ENCODE measurements around the gene IMP3. TPM values are rescaled to one million over a fixed set of nuclear protein-coding genes. Genes with fewer than 3 reads are reported as not detected.
A peak's percentile ranks its signal among the peaks of the same experiment; 100 is the strongest.

IMP3 gene
- total RNA-seq, 2 donors from 2014 or later: 125 to 277 TPM

DNA sequence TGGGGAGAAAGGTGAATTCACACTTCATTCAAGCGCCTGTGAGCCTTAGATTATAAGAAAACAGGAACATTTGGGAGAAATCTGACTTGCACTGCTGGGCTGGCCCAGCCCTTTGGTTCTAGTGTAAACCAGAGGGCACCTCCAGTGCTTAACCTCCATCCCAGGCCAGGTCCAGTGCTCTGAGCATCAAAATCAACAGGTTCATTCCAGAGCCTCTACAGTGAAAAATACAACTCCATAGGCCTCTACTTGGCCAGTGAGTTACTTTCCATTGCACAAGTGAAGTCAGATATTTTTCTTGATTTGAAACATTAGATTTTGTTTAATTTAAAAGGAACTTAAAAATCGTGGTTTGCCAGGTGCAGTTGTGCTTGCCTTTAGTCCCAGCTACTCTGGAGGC is 17.5 kb downstream of the IMP3 start:
- intact Hi-C loops (cut with DNase I): loop anchor here (5.0 kb wide), 1 partner anchor 90 kb away; no protein-coding TSS in a partner anchor
- TF ChIP-seq POLR2AphosphoS5 (IDR thresholded peaks at IDR 0.05): no peak
- no peak overlapping the region for H3K4me3 ChIP-seq
- peaks cover 3% of the 10 kb centered on the region for H3K4me1 ChIP-seq (replicated peaks)
- H3K36me3 ChIP-seq: no peaks in the 10 kb centered on the region
- no peaks in the 10 kb centered on the region for H3K27me3 ChIP-seq (replicated peaks; ENCODE audit: insufficient read depth)
- no peak overlapping the region for H3K27ac ChIP-seq
- WGBS: 74% methylated on average over 2 of the region's 2 CpGs
- DNase-seq (ENCODE audit: low spot score): no peak
- no peaks in the 10 kb centered on the region for H3K9me3 ChIP-seq

DNA sequence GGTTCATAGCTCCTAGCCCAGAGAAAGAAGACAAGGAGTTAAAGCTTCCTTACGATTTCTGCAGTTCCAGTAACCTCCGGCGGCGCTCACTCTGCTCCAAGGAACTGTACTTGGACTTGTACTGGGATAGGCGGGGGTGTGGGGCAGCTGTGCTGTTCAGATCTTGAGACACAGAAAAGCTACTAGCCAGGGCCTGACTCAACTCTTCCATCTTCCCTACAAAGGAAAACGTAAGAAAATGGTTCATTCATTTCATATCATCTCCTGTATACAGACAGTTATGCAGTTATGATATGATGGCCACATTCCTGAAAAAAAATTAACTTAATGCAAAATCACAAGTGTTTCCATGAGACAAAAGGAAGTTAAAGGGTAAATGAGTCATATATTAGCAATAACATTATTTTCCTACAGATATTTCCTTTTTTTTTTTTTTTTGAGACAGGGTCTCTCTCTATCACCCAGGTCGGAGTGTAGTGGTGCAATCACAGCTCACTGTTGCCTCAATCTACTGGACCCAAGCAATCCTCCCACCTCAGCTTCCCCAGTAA is 19.1 kb downstream of the IMP3 start:
- intact Hi-C loops (cut with DNase I): loop anchor here (5.0 kb wide), 1 partner anchor 89 kb away; no protein-coding TSS in a partner anchor
- WGBS: 57% methylated on average over 7 of the region's 7 CpGs
- peak; percentile 31 for DNase-seq (ENCODE audit: low spot score)

DNA sequence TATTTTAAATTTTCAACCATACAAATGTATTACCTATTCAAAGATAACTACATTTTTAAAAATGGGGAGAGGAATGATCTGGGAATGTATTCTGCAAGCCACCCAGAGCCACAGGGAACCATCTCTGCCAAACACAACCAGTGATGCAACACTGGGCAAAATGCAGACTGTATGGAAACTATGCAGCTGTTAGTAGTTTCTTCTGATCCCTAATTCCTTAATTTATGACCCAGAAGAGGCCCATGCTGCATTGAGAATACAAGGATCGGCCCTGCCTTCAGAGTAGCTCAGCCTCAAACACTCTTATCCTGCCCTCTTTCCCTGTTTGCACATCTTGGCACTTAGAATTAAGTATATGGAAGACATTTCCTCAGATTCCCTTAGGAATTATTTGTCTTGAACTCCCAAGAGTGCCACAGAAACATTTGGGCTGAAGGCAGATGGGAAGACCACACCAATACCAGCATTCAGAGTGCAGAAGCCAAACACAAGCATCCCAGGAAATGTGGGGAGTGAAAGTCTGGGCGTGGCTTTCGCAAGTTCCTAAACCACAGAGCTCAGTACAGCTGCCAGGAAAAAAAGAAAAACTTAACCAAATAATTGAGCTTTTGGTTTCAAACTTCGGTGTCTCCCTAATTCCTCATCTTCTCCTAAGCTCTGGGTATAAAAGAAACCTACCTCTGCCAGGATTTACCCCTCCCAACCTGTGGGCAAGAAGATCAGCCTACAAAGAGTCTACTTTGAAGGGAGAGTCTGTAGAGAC is 19.8 kb downstream of the IMP3 start:
- intact Hi-C loops (cut with DNase I): loop anchor here (5.0 kb wide), 1 partner anchor 88 kb away; no protein-coding TSS in a partner anchor
- no peaks in the 10 kb centered on the region for H3K4me1 ChIP-seq (replicated peaks)
- TF ChIP-seq, protein P1, sequence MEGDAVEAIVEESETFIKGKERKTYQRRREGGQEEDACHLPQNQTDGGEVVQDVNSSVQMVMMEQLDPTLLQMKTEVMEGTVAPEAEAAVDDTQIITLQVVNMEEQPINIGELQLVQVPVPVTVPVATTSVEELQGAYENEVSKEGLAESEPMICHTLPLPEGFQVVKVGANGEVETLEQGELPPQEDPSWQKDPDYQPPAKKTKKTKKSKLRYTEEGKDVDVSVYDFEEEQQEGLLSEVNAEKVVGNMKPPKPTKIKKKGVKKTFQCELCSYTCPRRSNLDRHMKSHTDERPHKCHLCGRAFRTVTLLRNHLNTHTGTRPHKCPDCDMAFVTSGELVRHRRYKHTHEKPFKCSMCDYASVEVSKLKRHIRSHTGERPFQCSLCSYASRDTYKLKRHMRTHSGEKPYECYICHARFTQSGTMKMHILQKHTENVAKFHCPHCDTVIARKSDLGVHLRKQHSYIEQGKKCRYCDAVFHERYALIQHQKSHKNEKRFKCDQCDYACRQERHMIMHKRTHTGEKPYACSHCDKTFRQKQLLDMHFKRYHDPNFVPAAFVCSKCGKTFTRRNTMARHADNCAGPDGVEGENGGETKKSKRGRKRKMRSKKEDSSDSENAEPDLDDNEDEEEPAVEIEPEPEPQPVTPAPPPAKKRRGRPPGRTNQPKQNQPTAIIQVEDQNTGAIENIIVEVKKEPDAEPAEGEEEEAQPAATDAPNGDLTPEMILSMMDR (IDR thresholded peaks at IDR 0.05): no peak
- TF ChIP-seq POLR2AphosphoS5 (IDR thresholded peaks at IDR 0.05) (no peak), POLR2A (IDR thresholded peaks at IDR 0.05) (no peak)
- H3K27me3 ChIP-seq (replicated peaks; ENCODE audit: insufficient read depth): no peaks in the 10 kb centered on the region
- no peak for DNase-seq (ENCODE audit: low spot score)
- no peaks in the 10 kb centered on the region for H3K9me3 ChIP-seq
- H3K36me3 ChIP-seq: peaks cover 0 to 5% of the 10 kb centered on the region in 2 donors
- H3K27ac ChIP-seq: peak overlapping the region; percentile 23 to 66
- 63% methylated on average over 4 of the region's 4 CpGs for WGBS
- H3K4me3 ChIP-seq: no peak overlapping the region

More for the DNA sequence above, 19.1 kb downstream of the IMP3 start:
- H3K27ac ChIP-seq: peak overlapping the region; percentile 23 to 66
- TF ChIP-seq POLR2AphosphoS5 (IDR thresholded peaks at IDR 0.05) (peak; percentile 30), POLR2A (IDR thresholded peaks at IDR 0.05) (no peak)
- TF ChIP-seq, protein P1 (IDR thresholded peaks at IDR 0.05): peak in 1 of 4 experiments; percentile 24
- H3K27me3 ChIP-seq (replicated peaks; ENCODE audit: insufficient read depth): no peaks in the 10 kb centered on the region
- no peak overlapping the region for H3K4me3 ChIP-seq
- no peaks in the 10 kb centered on the region for H3K4me1 ChIP-seq (replicated peaks)
- H3K36me3 ChIP-seq: peaks cover 0 to 5% of the 10 kb centered on the region in 2 donors
- H3K9me3 ChIP-seq: no peaks in the 10 kb centered on the region

DNA sequence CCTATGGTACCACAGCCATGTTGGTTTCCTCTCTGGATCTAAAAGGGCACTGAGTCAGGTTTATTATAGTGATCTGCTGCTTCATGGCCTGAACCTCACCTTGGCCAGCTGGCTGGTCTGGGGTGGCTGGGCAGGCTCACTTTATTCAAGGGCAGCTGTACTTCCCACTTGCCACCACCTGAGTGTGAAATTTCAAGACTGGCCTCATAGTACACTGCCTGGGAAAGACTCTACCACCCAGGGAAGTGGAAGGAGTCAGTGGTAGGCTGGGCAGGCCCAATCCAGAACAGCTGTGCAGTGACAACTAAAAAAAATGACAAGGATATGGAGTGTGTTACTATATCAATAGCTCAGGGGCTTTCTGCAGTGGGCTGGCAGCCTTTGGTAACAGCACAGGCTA is 23.3 kb downstream of the IMP3 start:
- no peak for TF ChIP-seq POLR2AphosphoS5 (IDR thresholded peaks at IDR 0.05)
- no peak for TF ChIP-seq POLR2A (IDR thresholded peaks at IDR 0.05)
- TF ChIP-seq, protein P1 (IDR thresholded peaks at IDR 0.05): no peak
- no peak overlapping the region for H3K4me3 ChIP-seq
- intact Hi-C loops (cut with DNase I): no loop called here
- H3K27ac ChIP-seq: no peak overlapping the region
- peaks cover 0 to 5% of the 10 kb centered on the region in 2 donors for H3K36me3 ChIP-seq
- H3K4me1 ChIP-seq (replicated peaks): no peaks in the 10 kb centered on the region
- no peak for DNase-seq (ENCODE audit: low spot score)
- H3K9me3 ChIP-seq: no peaks in the 10 kb centered on the region
- no peaks in the 10 kb centered on the region for H3K27me3 ChIP-seq (replicated peaks; ENCODE audit: insufficient read depth)

DNA sequence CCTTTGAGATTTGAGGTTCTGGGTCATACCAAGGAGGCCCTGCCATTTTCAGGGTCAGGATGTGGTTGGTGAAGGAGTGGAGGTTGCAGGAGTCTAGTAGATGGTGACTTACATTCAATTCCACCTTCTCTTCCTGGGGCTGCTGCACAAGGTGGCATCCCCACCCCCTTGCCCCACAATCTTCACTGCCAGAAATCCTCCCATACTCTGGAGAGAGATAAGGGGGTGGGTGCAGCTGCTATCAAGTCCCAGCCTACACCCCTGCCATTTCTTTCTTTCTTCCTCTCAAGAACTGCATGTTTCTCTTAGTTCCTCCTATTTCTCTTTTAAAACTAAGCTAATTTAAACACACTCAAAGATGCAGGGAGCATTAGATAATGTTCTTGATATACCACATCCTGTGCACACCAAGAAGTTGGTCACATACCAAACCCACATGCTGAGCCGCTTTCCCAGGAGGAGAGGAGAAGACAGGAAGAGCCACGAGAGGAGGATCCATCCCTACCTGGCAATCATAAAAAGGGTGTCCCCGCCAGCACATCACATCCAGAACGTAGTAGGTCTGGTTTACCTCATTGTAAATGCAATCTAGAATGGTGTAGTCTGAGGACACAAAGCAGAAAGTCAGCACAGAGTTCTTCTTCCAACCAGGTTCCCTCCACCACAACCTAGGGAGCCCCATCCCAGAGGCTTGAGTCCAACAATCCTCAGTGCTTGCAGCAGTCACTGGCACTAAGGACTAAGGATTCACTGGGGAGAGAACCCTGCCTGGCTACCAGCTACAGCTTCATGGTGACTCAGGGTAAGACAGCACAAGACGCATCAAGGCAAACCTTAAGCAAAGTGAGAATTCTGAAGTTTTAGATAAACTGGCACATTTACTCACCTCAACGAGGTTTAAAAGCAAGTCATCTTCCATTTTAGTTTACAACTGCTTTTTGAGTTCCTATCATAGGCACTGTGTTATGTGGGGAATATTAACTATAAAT is 33.0 kb downstream of the IMP3 start:
- no peaks in the 10 kb centered on the region for H3K4me1 ChIP-seq (replicated peaks)
- no peak for TF ChIP-seq POLR2A (IDR thresholded peaks at IDR 0.05)
- TF ChIP-seq, protein P1 (IDR thresholded peaks at IDR 0.05): no peak
- TF ChIP-seq POLR2AphosphoS5 (IDR thresholded peaks at IDR 0.05): no peak
- 88% methylated on average over 6 of the region's 6 CpGs for WGBS
- peaks cover 8 to 19% of the 10 kb centered on the region in 2 donors for H3K36me3 ChIP-seq
- no peak overlapping the region for H3K27ac ChIP-seq
- intact Hi-C loops (cut with DNase I): no loop called here
- no peak for DNase-seq (ENCODE audit: low spot score)
- no peak overlapping the region for H3K4me3 ChIP-seq
- no peaks in the 10 kb centered on the region for H3K9me3 ChIP-seq
- H3K27me3 ChIP-seq (replicated peaks; ENCODE audit: insufficient read depth): no peaks in the 10 kb centered on the region

All from prostate gland (tissue), 2 donors.